Measurements from ENCODE around the gene UBTF. TPM values are rescaled to one million over a fixed set of nuclear protein-coding genes. Genes with fewer than 3 reads are reported as not detected.
"Not testable (repeated sequence)": the region's sequence is repeated elsewhere in the genome, so short reads cannot be mapped to it uniquely, and the experiment has no call there.

The UBTF gene
- total RNA-seq, 1 donor from 2014 or later, result 53.5 TPM

DNA sequence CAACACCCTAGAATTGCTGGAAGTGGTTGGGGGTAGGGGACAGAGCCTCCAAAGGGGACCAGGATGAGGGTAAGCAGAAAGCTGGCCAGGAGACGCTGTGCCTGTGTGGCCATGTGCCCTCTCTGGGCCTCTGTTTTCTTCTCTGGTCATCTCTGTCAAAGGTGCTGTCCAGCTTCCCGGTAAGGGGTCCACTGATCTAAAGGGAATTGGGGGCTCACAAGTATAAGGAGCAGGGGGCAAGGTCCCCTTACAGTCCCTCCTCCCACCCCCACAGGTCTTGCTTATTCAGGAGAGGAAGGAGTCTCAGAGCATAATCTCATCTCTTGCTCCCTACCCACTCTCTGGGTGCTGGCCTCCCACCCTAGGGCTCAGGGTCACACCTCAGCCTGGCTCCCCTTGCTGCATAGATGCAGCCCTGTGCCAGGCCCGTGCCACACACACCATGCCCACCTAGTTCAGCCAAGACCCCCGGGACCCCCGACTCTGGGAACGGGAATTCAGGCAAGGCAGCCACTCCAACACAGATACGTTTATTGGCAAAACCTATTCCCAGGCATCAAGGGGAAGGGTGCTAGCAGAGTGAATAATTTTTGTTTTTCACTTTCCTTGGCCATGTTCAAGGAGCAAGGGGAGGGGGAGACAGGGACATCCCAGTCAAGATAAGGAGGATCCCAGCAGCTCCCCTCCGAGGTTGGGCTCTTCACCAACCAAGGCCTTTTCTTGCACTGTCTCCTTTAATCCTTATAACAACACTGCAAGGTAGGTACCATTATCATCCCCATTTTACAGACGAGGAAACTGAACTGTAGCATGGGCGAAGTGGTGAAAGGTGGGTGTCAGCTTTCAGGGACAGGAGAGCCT, 28.6 kb upstream of the UBTF start:
- no peak for TF ChIP-seq POLR2AphosphoS5 (IDR thresholded peaks at IDR 0.05; ENCODE audit: insufficient read depth in 1 of 2, low read depth in 1 of 2)
- TF ChIP-seq POLR2A (IDR thresholded peaks at IDR 0.05), result no peak
- TF ChIP-seq, protein P1, sequence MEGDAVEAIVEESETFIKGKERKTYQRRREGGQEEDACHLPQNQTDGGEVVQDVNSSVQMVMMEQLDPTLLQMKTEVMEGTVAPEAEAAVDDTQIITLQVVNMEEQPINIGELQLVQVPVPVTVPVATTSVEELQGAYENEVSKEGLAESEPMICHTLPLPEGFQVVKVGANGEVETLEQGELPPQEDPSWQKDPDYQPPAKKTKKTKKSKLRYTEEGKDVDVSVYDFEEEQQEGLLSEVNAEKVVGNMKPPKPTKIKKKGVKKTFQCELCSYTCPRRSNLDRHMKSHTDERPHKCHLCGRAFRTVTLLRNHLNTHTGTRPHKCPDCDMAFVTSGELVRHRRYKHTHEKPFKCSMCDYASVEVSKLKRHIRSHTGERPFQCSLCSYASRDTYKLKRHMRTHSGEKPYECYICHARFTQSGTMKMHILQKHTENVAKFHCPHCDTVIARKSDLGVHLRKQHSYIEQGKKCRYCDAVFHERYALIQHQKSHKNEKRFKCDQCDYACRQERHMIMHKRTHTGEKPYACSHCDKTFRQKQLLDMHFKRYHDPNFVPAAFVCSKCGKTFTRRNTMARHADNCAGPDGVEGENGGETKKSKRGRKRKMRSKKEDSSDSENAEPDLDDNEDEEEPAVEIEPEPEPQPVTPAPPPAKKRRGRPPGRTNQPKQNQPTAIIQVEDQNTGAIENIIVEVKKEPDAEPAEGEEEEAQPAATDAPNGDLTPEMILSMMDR (IDR thresholded peaks at IDR 0.05), result no peak
- intact Hi-C loops (cut with DNase I), result no loop called here
- no peak overlapping the region for H3K4me3 ChIP-seq

DNA sequence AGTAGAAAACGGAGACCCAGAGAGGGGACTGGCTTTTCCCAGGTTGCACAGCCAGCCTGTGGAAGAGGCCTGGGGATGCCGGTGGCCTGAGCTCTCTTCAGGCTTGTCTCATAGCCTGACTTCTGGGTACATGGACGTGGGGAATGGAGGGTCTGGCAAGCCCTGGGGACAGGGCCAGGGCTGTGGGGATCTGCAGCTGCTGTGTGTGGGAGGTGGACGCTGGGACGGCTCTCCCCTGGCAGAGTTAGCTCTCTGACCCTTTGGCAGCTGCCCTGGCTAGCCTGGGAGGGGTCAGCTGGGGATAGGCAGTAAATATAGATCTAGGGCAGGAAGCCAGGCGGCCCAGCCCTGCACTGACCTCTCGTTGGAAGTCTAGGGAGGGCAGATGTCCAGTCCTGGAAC, 28.0 kb upstream of the UBTF start:
- TF ChIP-seq POLR2A (IDR thresholded peaks at IDR 0.05) (no peak), POLR2AphosphoS5 (IDR thresholded peaks at IDR 0.05; ENCODE audit: insufficient read depth in 1 of 2, low read depth in 1 of 2) (no peak)
- TF ChIP-seq, protein P1 (IDR thresholded peaks at IDR 0.05), result no peak
- no peak for DNase-seq (ENCODE audit: extremely low spot score in 2 of 2)
- no peaks in the 10 kb centered on the region for H3K9me3 ChIP-seq
- H3K4me3 ChIP-seq, result no peak overlapping the region
- peaks cover 12% of the 10 kb centered on the region for H3K4me1 ChIP-seq
- H3K27ac ChIP-seq, result no peak overlapping the region
- H3K36me3 ChIP-seq, result no peaks in the 10 kb centered on the region
- intact Hi-C loops (cut with DNase I), result no loop called here
- H3K27me3 ChIP-seq, result no peaks in the 10 kb centered on the region

More for the DNA sequence above, 28.6 kb upstream of the UBTF start:
- H3K9me3 ChIP-seq, result no peaks in the 10 kb centered on the region
- no peak for DNase-seq (ENCODE audit: extremely low spot score in 2 of 2)
- H3K4me1 ChIP-seq, result peaks cover 12% of the 10 kb centered on the region
- no peak overlapping the region for H3K27ac ChIP-seq
- H3K27me3 ChIP-seq, result no peaks in the 10 kb centered on the region
- H3K36me3 ChIP-seq, result no peaks in the 10 kb centered on the region

DNA sequence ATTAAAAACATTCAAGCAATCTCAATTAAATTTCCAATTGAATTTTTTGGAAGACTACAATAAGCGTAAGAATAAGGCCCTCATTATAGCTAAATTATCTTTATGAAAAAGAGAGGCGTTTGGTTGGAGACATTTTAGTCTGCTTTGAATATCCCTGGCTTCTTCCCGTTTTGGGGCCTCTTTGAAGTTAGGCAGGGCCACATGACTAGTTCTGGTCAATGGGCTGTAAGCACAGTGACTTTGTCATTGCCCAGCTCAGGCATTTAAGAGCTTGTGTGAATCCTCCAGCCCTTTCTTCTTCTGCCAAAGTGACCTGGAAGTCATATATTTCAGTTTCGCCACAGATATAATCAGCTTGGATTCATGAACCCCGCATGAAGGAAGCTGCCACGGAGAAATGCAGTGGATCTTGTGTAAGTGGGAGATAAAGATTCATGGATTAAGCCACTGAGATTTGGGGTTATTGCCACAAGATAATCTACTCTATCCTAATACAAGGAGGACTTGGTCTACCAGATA, 21.7 kb upstream of the UBTF start:
- no peaks in the 10 kb centered on the region for H3K4me1 ChIP-seq
- H3K9me3 ChIP-seq, result no peaks in the 10 kb centered on the region
- no peaks in the 10 kb centered on the region for H3K36me3 ChIP-seq
- intact Hi-C loops (cut with DNase I), result no loop called here
- no peak for DNase-seq (ENCODE audit: extremely low spot score in 2 of 2)
- TF ChIP-seq, protein P1 (IDR thresholded peaks at IDR 0.05), result no peak
- TF ChIP-seq POLR2AphosphoS5 (IDR thresholded peaks at IDR 0.05; ENCODE audit: insufficient read depth in 1 of 2, low read depth in 1 of 2) (no peak), POLR2A (IDR thresholded peaks at IDR 0.05) (no peak)
- H3K4me3 ChIP-seq, result no peak overlapping the region
- H3K27ac ChIP-seq, result no peak overlapping the region
- H3K27me3 ChIP-seq, result no peaks in the 10 kb centered on the region

DNA sequence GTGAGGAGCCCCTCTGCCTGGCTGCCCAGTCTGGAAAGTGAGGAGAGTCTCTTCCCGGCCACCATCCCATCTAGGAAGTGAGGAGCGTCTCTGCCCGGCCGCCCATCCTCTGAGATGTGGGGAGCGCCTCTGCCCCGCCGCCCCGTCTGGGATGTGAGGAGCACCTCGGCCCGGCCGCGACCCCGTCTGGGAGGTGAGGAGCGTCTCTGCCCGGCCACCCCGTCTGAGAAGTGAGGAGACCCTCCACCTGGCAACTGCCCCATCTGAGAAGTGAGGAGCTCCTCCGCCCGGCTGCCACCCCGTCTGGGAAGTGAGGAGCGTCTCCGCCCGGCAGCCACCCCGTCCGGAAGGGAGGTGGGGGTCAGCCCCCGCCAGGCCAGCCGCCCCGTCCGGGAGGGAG, 18.4 kb upstream of the UBTF start:
- H3K27ac ChIP-seq; intact Hi-C loops (cut with DNase I); H3K4me1 ChIP-seq; H3K4me3 ChIP-seq; H3K36me3 ChIP-seq; DNase-seq (ENCODE audit: extremely low spot score in 2 of 2); H3K27me3 ChIP-seq; H3K9me3 ChIP-seq: not testable (repeated sequence)

DNA sequence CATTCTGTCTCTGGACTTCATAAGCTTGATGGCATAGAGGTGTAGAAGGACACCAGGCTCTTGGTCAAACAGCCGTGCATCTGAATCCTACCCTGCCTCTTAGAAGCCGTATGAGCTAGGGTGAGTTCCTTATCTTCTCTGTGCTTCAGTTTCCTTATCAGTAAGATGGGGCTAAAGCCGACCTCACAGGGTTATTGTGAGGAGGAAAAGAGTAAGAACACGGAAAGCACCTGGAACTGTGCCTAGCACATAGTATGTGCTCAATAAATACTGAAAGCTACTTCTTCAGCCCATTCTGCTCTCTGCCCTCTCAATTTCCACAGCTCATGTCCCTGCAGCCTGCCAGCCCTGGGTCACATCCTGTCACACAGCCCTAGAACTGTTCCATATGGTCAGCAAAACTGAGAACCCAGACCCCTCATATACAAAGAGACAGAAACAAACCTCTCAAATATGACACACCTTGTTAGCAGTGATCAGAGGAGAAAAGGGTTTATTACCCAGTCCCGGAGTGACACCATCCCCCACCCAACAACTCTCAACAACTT, 17.0 kb upstream of the UBTF start:
- H3K27ac ChIP-seq, result no peak overlapping the region
- H3K9me3 ChIP-seq, result no peaks in the 10 kb centered on the region
- DNase-seq (ENCODE audit: extremely low spot score in 2 of 2), result no peak
- no peaks in the 10 kb centered on the region for H3K4me1 ChIP-seq
- no peaks in the 10 kb centered on the region for H3K27me3 ChIP-seq
- H3K4me3 ChIP-seq, result no peak overlapping the region
- intact Hi-C loops (cut with DNase I), result no loop called here
- no peaks in the 10 kb centered on the region for H3K36me3 ChIP-seq
- TF ChIP-seq POLR2A (IDR thresholded peaks at IDR 0.05) (no peak), POLR2AphosphoS5 (IDR thresholded peaks at IDR 0.05; ENCODE audit: insufficient read depth in 1 of 2, low read depth in 1 of 2) (no peak)
- TF ChIP-seq, protein P1 (IDR thresholded peaks at IDR 0.05), result no peak

Data from vagina (tissue), 2 donors.